Measurements from ENCODE around the gene DLG2.

DNA sequence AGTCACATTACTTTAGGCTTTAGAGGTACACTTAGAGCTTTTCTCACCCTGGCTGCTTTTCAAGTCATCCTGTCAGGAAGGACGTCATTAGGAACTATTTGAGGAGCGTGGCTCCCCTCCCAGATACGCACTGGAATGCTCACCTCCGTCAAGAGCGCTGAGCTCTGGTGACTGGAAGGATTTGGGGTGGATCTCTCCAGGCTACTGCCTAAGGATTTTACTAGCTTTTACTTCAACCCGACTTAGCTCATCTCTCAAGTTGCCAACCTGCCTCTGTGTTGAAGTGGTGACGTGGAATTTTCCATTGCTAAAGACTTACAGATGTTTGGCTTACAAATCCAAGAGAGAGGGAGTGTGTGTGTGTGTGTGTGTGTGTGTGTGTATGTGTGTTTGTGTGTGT lies 1985.6 kb downstream of the DLG2 start:
- TF ChIP-seq TAF1 (IDR thresholded peaks at IDR 0.05; ENCODE audit: low read depth), result no peak
- TF ChIP-seq YY1 (IDR thresholded peaks at IDR 0.05; ENCODE audit: low read depth), result no peak
- no peak for TF ChIP-seq CREB1 (IDR thresholded peaks at IDR 0.05; ENCODE audit: low read depth)
- no peak for TF ChIP-seq FOXM1 (IDR thresholded peaks at IDR 0.05; ENCODE audit: borderline replicate concordance, low read depth)
- TF ChIP-seq CEBPB (IDR thresholded peaks at IDR 0.05), result no peak
- TF ChIP-seq, protein P1, sequence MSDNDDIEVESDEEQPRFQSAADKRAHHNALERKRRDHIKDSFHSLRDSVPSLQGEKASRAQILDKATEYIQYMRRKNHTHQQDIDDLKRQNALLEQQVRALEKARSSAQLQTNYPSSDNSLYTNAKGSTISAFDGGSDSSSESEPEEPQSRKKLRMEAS (IDR thresholded peaks at IDR 0.05), result no peak
- TF ChIP-seq NFIC (IDR thresholded peaks at IDR 0.05), result no peak
- TF ChIP-seq RAD21 (IDR thresholded peaks at IDR 0.05; ENCODE audit: low read depth), result no peak
- TF ChIP-seq, protein P2, sequence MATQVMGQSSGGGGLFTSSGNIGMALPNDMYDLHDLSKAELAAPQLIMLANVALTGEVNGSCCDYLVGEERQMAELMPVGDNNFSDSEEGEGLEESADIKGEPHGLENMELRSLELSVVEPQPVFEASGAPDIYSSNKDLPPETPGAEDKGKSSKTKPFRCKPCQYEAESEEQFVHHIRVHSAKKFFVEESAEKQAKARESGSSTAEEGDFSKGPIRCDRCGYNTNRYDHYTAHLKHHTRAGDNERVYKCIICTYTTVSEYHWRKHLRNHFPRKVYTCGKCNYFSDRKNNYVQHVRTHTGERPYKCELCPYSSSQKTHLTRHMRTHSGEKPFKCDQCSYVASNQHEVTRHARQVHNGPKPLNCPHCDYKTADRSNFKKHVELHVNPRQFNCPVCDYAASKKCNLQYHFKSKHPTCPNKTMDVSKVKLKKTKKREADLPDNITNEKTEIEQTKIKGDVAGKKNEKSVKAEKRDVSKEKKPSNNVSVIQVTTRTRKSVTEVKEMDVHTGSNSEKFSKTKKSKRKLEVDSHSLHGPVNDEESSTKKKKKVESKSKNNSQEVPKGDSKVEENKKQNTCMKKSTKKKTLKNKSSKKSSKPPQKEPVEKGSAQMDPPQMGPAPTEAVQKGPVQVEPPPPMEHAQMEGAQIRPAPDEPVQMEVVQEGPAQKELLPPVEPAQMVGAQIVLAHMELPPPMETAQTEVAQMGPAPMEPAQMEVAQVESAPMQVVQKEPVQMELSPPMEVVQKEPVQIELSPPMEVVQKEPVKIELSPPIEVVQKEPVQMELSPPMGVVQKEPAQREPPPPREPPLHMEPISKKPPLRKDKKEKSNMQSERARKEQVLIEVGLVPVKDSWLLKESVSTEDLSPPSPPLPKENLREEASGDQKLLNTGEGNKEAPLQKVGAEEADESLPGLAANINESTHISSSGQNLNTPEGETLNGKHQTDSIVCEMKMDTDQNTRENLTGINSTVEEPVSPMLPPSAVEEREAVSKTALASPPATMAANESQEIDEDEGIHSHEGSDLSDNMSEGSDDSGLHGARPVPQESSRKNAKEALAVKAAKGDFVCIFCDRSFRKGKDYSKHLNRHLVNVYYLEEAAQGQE (IDR thresholded peaks at IDR 0.05; ENCODE audit: low read depth), result no peak
- TF ChIP-seq USF1 (IDR thresholded peaks at IDR 0.05), result no peak
- no peak for TF ChIP-seq EP300 (IDR thresholded peaks at IDR 0.05; ENCODE audit: borderline replicate concordance)
- no peak for TF ChIP-seq EGR1 (IDR thresholded peaks at IDR 0.05)
